ENCODE data around the gene ALDH16A1. TPM values are rescaled to one million over a fixed set of nuclear protein-coding genes. Genes with fewer than 3 reads are reported as not detected.
"Not testable (repeated sequence)": the region's sequence is repeated elsewhere in the genome, so short reads cannot be mapped to it uniquely, and the experiment has no call there.

ALDH16A1 gene
- total RNA-seq, 2 donors from 2014 or later, result 29.0 to 65.2 TPM

- Mint-ChIP-seq H3K27me3 (no peaks in the 10 kb centered on the region), H3K27ac (peak overlapping the region; percentile 80 to 82), H3K4me1 (ENCODE audit: low read depth in 2 of 2) (peaks cover 28 to 43% of the 10 kb centered on the region in 2 donors)
Observed at GRCh38 chr19:49469828-49470614, 17.0 kb downstream of the ALDH16A1 start.

GRCh38 chr19:49470615-49470978 is 17.6 kb downstream of the ALDH16A1 start:
- no peak for DNase-seq (ENCODE audit: low spot score)
- H3K4me1 Mint-ChIP-seq (ENCODE audit: low read depth in 2 of 2), result peaks cover 34 to 48% of the 10 kb centered on the region in 2 donors
- H3K4me3 Mint-ChIP-seq, result peak overlapping the region; percentile 79
- no peaks in the 10 kb centered on the region for H3K9me3 Mint-ChIP-seq
- H3K36me3 Mint-ChIP-seq, result no peaks in the 10 kb centered on the region
- ATAC-seq, result no peak
- no peaks in the 10 kb centered on the region for H3K27me3 Mint-ChIP-seq
- H3K27ac Mint-ChIP-seq, result peak overlapping the region; percentile 80 to 82

More at GRCh38 chr19:49469828-49470614, 17.0 kb downstream of the ALDH16A1 start:
- no peaks in the 10 kb centered on the region for H3K36me3 Mint-ChIP-seq
- H3K9me3 Mint-ChIP-seq, result no peaks in the 10 kb centered on the region
- peak overlapping the region; percentile 79 for H3K4me3 Mint-ChIP-seq
- ATAC-seq (peak; percentile 85 to 93), DNase-seq (ENCODE audit: low spot score) (peak; percentile 99)

GRCh38 chr19:49472936-49473335 is 19.9 kb downstream of the ALDH16A1 start:
- Mint-ChIP-seq H3K27me3 (no peaks in the 10 kb centered on the region), H3K27ac (peak overlapping the region; percentile 91 to 99), H3K4me1 (ENCODE audit: low read depth in 2 of 2) (peaks cover 43 to 55% of the 10 kb centered on the region in 2 donors), H3K36me3 (no peaks in the 10 kb centered on the region), H3K4me3 (peak overlapping the region; percentile 89), H3K9me3 (no peaks in the 10 kb centered on the region)
- DNase-seq (ENCODE audit: low spot score) (no peak), ATAC-seq (no peak)

GRCh38 chr19:49473501-49473867 is 20.5 kb downstream of the ALDH16A1 start:
- DNase-seq (ENCODE audit: low spot score); H3K27me3 Mint-ChIP-seq: not testable (repeated sequence)

GRCh38 chr19:49473868-49474541 is 21.0 kb downstream of the ALDH16A1 start, which contains the start of gene FLT3LG:
Gene FLT3LG, plus strand, starts transcription at chr19:49474215. Its CDS starts 425 bp downstream, at chr19:49474640.
- DNase-seq (ENCODE audit: low spot score), result peak; percentile 94
- H3K36me3 Mint-ChIP-seq, result no peaks in the 10 kb centered on the region
- peak within 1 kb of the TSS; percentile 89 for H3K4me3 Mint-ChIP-seq
- H3K27ac Mint-ChIP-seq, result peak within 1 kb of the TSS; percentile 91 to 99
- no peaks in the 10 kb centered on the region for H3K27me3 Mint-ChIP-seq
- H3K4me1 Mint-ChIP-seq (ENCODE audit: low read depth in 2 of 2), result peaks cover 37 to 48% of the 10 kb centered on the region in 2 donors
- ATAC-seq, result peak; percentile 80 to 83
- H3K9me3 Mint-ChIP-seq, result no peaks in the 10 kb centered on the region

More at GRCh38 chr19:49473501-49473867, 20.5 kb downstream of the ALDH16A1 start:
- H3K9me3 Mint-ChIP-seq, H3K36me3 Mint-ChIP-seq, ATAC-seq: not testable (repeated sequence)
- Mint-ChIP-seq H3K27ac (peak overlapping the region; percentile 91 to 99), H3K4me3 (peak overlapping the region; percentile 89), H3K4me1 (ENCODE audit: low read depth in 2 of 2) (peaks cover 42 to 53% of the 10 kb centered on the region in 2 donors)

GRCh38 chr19:49474542-49474924 is 21.5 kb downstream of the ALDH16A1 start:
- no peak for ATAC-seq

DNA sequence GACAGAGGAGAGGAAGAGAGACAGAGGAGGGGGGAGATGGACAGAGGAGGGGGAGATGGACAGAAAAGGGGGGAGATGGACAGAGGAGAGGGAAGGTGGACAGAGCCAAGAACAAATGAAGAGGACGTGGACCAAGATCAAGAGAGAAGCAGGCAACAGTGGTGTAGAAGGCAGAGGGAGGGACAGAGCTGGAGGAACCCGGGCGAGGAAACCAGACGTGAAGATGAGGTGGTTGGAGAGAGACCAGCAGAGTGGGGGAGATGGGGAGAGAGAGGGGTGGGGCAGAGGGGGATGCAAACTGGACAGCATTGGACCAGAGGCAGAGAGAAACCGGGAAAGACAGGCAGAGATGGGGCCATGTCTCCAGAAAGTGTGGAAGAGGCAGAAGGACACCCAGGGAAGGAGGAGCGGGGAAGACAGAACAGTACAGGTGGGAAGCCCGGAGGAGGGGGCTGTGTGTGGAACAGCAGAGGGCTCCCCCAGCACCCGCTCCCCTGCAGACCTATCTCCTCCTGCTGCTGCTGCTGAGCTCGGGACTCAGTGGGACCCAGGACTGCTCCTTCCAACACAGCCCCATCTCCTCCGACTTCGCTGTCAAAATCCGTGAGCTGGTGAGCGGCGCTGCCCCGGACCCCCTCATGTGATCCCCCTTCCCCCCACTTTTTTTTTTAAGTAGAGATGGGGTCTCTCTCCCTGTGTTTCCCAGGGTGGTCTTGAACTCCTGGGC is 22.3 kb downstream of the ALDH16A1 start:
- peak overlapping the region; percentile 91 to 99 for H3K27ac Mint-ChIP-seq
- ATAC-seq (no peak), DNase-seq (ENCODE audit: low spot score) (no peak)
- H3K4me1 Mint-ChIP-seq (ENCODE audit: low read depth in 2 of 2), result peaks cover 27 to 38% of the 10 kb centered on the region in 2 donors
- H3K27me3 Mint-ChIP-seq, result no peaks in the 10 kb centered on the region
- no peaks in the 10 kb centered on the region for H3K9me3 Mint-ChIP-seq
- no peaks in the 10 kb centered on the region for H3K36me3 Mint-ChIP-seq
- H3K4me3 Mint-ChIP-seq, result peak overlapping the region; percentile 89

More at GRCh38 chr19:49474542-49474924, 21.5 kb downstream of the ALDH16A1 start:
- no peaks in the 10 kb centered on the region for H3K36me3 Mint-ChIP-seq
- DNase-seq (ENCODE audit: low spot score), result no peak
- H3K4me1 Mint-ChIP-seq (ENCODE audit: low read depth in 2 of 2), result peaks cover 33 to 45% of the 10 kb centered on the region in 2 donors
- H3K4me3 Mint-ChIP-seq, result peak overlapping the region; percentile 89
- no peaks in the 10 kb centered on the region for H3K9me3 Mint-ChIP-seq
- H3K27ac Mint-ChIP-seq, result peak overlapping the region; percentile 91 to 99
- no peaks in the 10 kb centered on the region for H3K27me3 Mint-ChIP-seq

DNA sequence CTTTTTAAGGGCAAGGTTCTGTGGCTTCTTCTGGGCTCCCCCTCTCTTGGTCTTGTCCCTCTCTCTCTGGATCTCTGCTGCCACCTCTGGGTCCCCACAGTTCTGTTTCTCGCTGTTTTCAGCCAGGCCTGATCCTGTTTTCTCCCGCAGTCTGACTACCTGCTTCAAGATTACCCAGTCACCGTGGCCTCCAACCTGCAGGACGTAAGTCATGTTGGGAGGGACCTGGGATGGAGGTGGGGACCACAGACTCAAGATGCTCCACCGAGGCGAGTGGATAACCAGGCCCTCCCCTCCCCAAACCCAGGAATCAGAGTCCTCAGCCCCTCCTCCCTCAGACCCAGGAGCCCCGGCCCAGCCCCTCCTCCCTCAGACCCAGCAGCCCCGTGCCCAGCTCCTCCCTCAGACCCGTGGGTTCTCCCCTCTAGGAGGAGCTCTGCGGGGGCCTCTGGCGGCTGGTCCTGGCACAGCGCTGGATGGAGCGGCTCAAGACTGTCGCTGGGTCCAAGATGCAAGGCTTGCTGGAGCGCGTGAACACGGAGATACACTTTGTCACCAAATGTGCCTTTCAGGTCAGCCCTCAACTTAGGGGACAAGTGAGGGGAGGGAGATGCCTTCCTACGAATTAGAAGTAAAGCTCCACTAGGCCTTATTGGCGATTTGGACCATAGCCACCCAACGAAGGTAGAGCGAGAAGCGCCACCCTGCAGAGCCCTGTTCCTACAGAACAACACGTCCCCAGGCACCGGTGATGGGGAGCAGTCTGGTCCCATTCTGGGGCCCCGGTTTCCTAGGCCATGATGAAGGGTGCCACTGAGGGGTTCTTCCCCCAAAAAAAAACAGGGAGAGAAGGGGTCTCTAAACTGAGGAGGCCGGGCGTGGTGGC is 23.2 kb downstream of the ALDH16A1 start:
- Mint-ChIP-seq H3K36me3 (no peaks in the 10 kb centered on the region), H3K4me3 (peak overlapping the region; percentile 89), H3K27ac (peak overlapping the region; percentile 91 to 99), H3K27me3 (no peaks in the 10 kb centered on the region), H3K9me3 (no peaks in the 10 kb centered on the region), H3K4me1 (ENCODE audit: low read depth in 2 of 2) (peaks cover 19 to 33% of the 10 kb centered on the region in 2 donors)
- peak in 1 of 2 donors; percentile 41 for ATAC-seq
- peak; percentile 62 for DNase-seq (ENCODE audit: low spot score)

- no peak for DNase-seq (ENCODE audit: low spot score)
- no peak for ATAC-seq
- H3K36me3 Mint-ChIP-seq, result no peaks in the 10 kb centered on the region
- H3K4me1 Mint-ChIP-seq (ENCODE audit: low read depth in 2 of 2), result peaks cover 11 to 14% of the 10 kb centered on the region in 2 donors
- no peaks in the 10 kb centered on the region for H3K27me3 Mint-ChIP-seq
- no peak overlapping the region for H3K4me3 Mint-ChIP-seq
- no peaks in the 10 kb centered on the region for H3K9me3 Mint-ChIP-seq
- no peak overlapping the region for H3K27ac Mint-ChIP-seq
Observed at GRCh38 chr19:49479975-49480628, 27.1 kb downstream of the ALDH16A1 start.

GRCh38 chr19:49481020-49481683 is 28.1 kb downstream of the ALDH16A1 start:
- Mint-ChIP-seq H3K4me3 (no peak overlapping the region), H3K4me1 (ENCODE audit: low read depth in 2 of 2) (peaks cover 4 to 7% of the 10 kb centered on the region in 2 donors), H3K9me3 (no peaks in the 10 kb centered on the region), H3K27ac (peak overlapping the region in 1 of 2 donors; percentile 33), H3K36me3 (no peaks in the 10 kb centered on the region), H3K27me3 (no peaks in the 10 kb centered on the region)
- ATAC-seq, result no peak
- no peak for DNase-seq (ENCODE audit: low spot score)

- H3K36me3 Mint-ChIP-seq, result peaks cover 18% of the 10 kb centered on the region
- no peaks in the 10 kb centered on the region for H3K9me3 Mint-ChIP-seq
- peak overlapping the region; percentile 72 to 96 for H3K27ac Mint-ChIP-seq
- DNase-seq (ENCODE audit: low spot score) (no peak), ATAC-seq (no peak)
- peak overlapping the region; percentile 55 for H3K4me3 Mint-ChIP-seq
- H3K4me1 Mint-ChIP-seq (ENCODE audit: low read depth in 2 of 2), result peaks cover 25 to 36% of the 10 kb centered on the region in 2 donors
- no peaks in the 10 kb centered on the region for H3K27me3 Mint-ChIP-seq
Observed at GRCh38 chr19:49486232-49486631, 33.2 kb downstream of the ALDH16A1 start.

GRCh38 chr19:49486710-49487276 is 33.8 kb downstream of the ALDH16A1 start:
- H3K4me3 Mint-ChIP-seq, result peak overlapping the region; percentile 98
- no peaks in the 10 kb centered on the region for H3K27me3 Mint-ChIP-seq
- H3K27ac Mint-ChIP-seq, result peak overlapping the region; percentile 96 to 99
- DNase-seq (ENCODE audit: low spot score), result no peak
- H3K4me1 Mint-ChIP-seq (ENCODE audit: low read depth in 2 of 2), result peaks cover 28 to 36% of the 10 kb centered on the region in 2 donors
- peaks cover 18% of the 10 kb centered on the region for H3K36me3 Mint-ChIP-seq
- no peak for ATAC-seq
- no peaks in the 10 kb centered on the region for H3K9me3 Mint-ChIP-seq

All from natural killer cell treated with Interleukin-12 subunit alpha and Interleukin-12 subunit beta and Interleukin-15 and Interleukin-18, amount 100 ng/mL, for 72 hours (primary cell).